H9 (cell line): ENCODE measurements around the gene DHODH. TPM values are rescaled to one million over a fixed set of nuclear protein-coding genes. Genes with fewer than 3 reads are reported as not detected.

Experiments
- DNase-seq: peaks from one replicate; pipeline ENCODE4 v3.0.0-alpha.2; 2017
- H2AFZ ChIP-seq: one replicate; pipeline ENCODE4 v1.6.1; 2013; ENCODE audit warnings: mild to moderate bottlenecking, low read length, control low read depth, moderate library complexity
- H2AK5ac ChIP-seq: 2 replicates; pipeline ENCODE4 v1.6.1; 2013; ENCODE audit warnings: low read length, control low read depth, mixed read lengths; ENCODE audit not compliant: insufficient read length
- H2BK120ac ChIP-seq: one replicate; pipeline ENCODE4 v1.6.1; 2013; ENCODE audit warnings: low read depth, mild to moderate bottlenecking, low read length, control low read depth, inconsistent platforms; ENCODE audit not compliant: poor library complexity, severe bottlenecking
- H2BK12ac ChIP-seq: 2 replicates; pipeline ENCODE4 v1.6.1; 2013; ENCODE audit warnings: low read length, control low read depth, mixed read lengths, low read depth; ENCODE audit not compliant: insufficient read length
- H2BK15ac ChIP-seq: 2 replicates; pipeline ENCODE4 v1.6.1; 2013; ENCODE audit warnings: low read depth, low read length, control low read depth
- H2BK20ac ChIP-seq: one replicate; pipeline ENCODE4 v1.6.1; 2013; ENCODE audit warnings: low read depth, mild to moderate bottlenecking, low read length, control low read depth, inconsistent platforms; ENCODE audit not compliant: poor library complexity, severe bottlenecking
- H2BK5ac ChIP-seq: 2 replicates; pipeline ENCODE4 v1.6.1; 2013; ENCODE audit warnings: low read length, control low read depth, mixed read lengths; ENCODE audit not compliant: insufficient read length
- H3K14ac ChIP-seq: 2 replicates; pipeline ENCODE4 v1.6.1; 2013; ENCODE audit warnings: low read length, control low read depth; ENCODE audit not compliant: insufficient read depth
- H3K18ac ChIP-seq: 2 replicates; pipeline ENCODE4 v1.6.1; 2013; ENCODE audit warnings: low read depth, mild to moderate bottlenecking, mixed read lengths, low read length, control low read depth; ENCODE audit not compliant: insufficient read length
- H3K23ac ChIP-seq: 2 replicates; pipeline ENCODE4 v1.6.1; 2013; ENCODE audit warnings: low read length, control low read depth, mixed read lengths, low read depth; ENCODE audit not compliant: insufficient read length
- H3K23me2 ChIP-seq: 2 replicates; pipeline ENCODE4 v1.6.1; 2013; ENCODE audit warnings: low read depth, mild to moderate bottlenecking, mixed read lengths, low read length, control low read depth; ENCODE audit not compliant: insufficient read length, poor library complexity, severe bottlenecking
- H3K27ac ChIP-seq: 2 replicates; pipeline ENCODE4 v1.5.1; 2013; ENCODE audit warnings: low read length, control low read depth, mixed read lengths, low read depth; ENCODE audit not compliant: insufficient read length
- H3K27me3 ChIP-seq: 2 replicates; pipeline ENCODE4 v1.6.1; 2013; ENCODE audit warnings: low read length, control low read depth, inconsistent platforms; ENCODE audit not compliant: insufficient read depth
- H3K4ac ChIP-seq: 2 replicates; pipeline ENCODE4 v1.6.1; 2013; ENCODE audit warnings: low read depth, mild to moderate bottlenecking, control low read depth, inconsistent platforms, low read length, moderate library complexity
- H3K4me1 ChIP-seq: 2 replicates; pipeline ENCODE4 v1.6.1; 2013; ENCODE audit warnings: low read length, control low read depth, inconsistent platforms; ENCODE audit not compliant: insufficient read depth
- H3K4me2 ChIP-seq: 2 replicates; pipeline ENCODE4 v1.6.1; 2013; ENCODE audit warnings: low read length, control low read depth, mixed read lengths; ENCODE audit not compliant: insufficient read length, insufficient read depth
- H3K56ac ChIP-seq: 2 replicates; pipeline ENCODE4 v1.6.1; 2013; ENCODE audit warnings: low read depth, mild to moderate bottlenecking, mixed read lengths, low read length, control low read depth; ENCODE audit not compliant: insufficient read length
- H3K79me1 ChIP-seq: 2 replicates; pipeline ENCODE4 v1.6.1; 2013; ENCODE audit warnings: low read depth, mild to moderate bottlenecking, moderate library complexity, low read length, control low read depth, inconsistent platforms; ENCODE audit not compliant: insufficient read depth, poor library complexity, severe bottlenecking
- H3K79me2 ChIP-seq: 2 replicates; pipeline ENCODE4 v1.6.1; 2013; ENCODE audit warnings: low read length, control low read depth, inconsistent platforms; ENCODE audit not compliant: insufficient read depth
- H3K9ac ChIP-seq: 2 replicates; pipeline ENCODE4 v1.6.1; 2013; ENCODE audit warnings: low read length, control low read depth, mixed read lengths; ENCODE audit not compliant: insufficient read length; ENCODE audit errors: extremely low read depth
- H3K9me3 ChIP-seq: one replicate; pipeline ENCODE4 v1.6.1; 2013; ENCODE audit warnings: low read depth, low read length, inconsistent platforms; ENCODE audit not compliant: control insufficient read depth
- H3T11ph ChIP-seq: one replicate; pipeline ENCODE4 v1.6.1; 2013; ENCODE audit warnings: mild to moderate bottlenecking, low read length, control low read depth, inconsistent platforms
- H4K20me1 ChIP-seq: one replicate; pipeline ENCODE4 v1.6.1; 2013; ENCODE audit not compliant: control insufficient read depth, insufficient read length, insufficient read depth
- H4K5ac ChIP-seq: 2 replicates; pipeline ENCODE4 v1.6.1; 2013; ENCODE audit warnings: low read depth, mild to moderate bottlenecking, mixed read lengths, low read length, control low read depth; ENCODE audit not compliant: insufficient read length
- H4K8ac ChIP-seq: replicated peaks from 2 replicates; pipeline ENCODE4 v1.6.1; 2013; ENCODE audit warnings: low read length, control low read depth, mixed read lengths, low read depth; ENCODE audit not compliant: insufficient read length
- H4K91ac ChIP-seq: 2 replicates; pipeline ENCODE4 v1.6.1; 2013; ENCODE audit warnings: low read depth, mild to moderate bottlenecking, moderate library complexity, mixed read lengths, low read length, control low read depth; ENCODE audit not compliant: insufficient read length
- H3K27ac Mint-ChIP-seq, 3 experiments: 2 replicates in 2 of 3; 3 replicates in 1 of 3; pipeline ENCODE4 v1.8.0; 2020 to 2021; ENCODE audit warnings: mixed read lengths in 3 of 3, mild to moderate bottlenecking in 1 of 3, moderate library complexity in 1 of 3
- H3K27me3 Mint-ChIP-seq: 2 replicates; pipeline ENCODE4 v1.8.0; 2021; ENCODE audit warnings: low read depth, mild to moderate bottlenecking, moderate library complexity, mixed read lengths
- H3K36me3 Mint-ChIP-seq, 3 experiments: 2 replicates in 2 of 3; 3 replicates in 1 of 3; pipeline ENCODE4 v1.8.0; 2020 to 2021; ENCODE audit warnings: low read depth in 3 of 3, mixed read lengths in 3 of 3; ENCODE audit not compliant: insufficient read depth in 1 of 3
- H3K4me1 Mint-ChIP-seq, 2 experiments: 2 replicates each; pipeline ENCODE4 v1.8.0; 2020; ENCODE audit warnings: mixed read lengths in 2 of 2
- H3K4me3 Mint-ChIP-seq, 2 experiments: 2 replicates in 1 of 2; 3 replicates in 1 of 2; pipeline ENCODE4 v1.8.0; 2020 to 2021; ENCODE audit warnings: mild to moderate bottlenecking in 2 of 2, mixed read lengths in 2 of 2, moderate library complexity in 1 of 2
- H3K9me3 Mint-ChIP-seq, 2 experiments: 2 replicates in 1 of 2; 3 replicates in 1 of 2; pipeline ENCODE4 v1.8.0; 2020; ENCODE audit warnings: mild to moderate bottlenecking in 2 of 2, mixed read lengths in 2 of 2, moderate library complexity in 1 of 2
- CTCF ChIP-seq: fragments of 200-600 bp; sonication (generic); conservative IDR thresholded peaks from 3 replicates; pipeline ENCODE4 v1.8.0; 2021; ENCODE audit warnings: antibody characterized with exemption, mild to moderate bottlenecking
- WGBS: extraction: QIAGEN DNeasy Blood & Tissue Kit; methylation state at CpG from one replicate; pipeline ENCODE4 v1.1.7; 2013; ENCODE audit warnings: missing lambda C conversion rate, low lambda C conversion rate, mixed read lengths; ENCODE audit not compliant: insufficient read length; ENCODE audit errors: extremely low coverage; 5-methylcytosine and 5-hydroxymethylcytosine counted together
- total RNA-seq: library from RNA; stranded (reverse); gene quantifications from 2 replicates; pipeline ENCODE4 v1.2.1, GENCODE V29; 2021

Gene DHODH
- total RNA-seq, 1 experiment from 2014 or later = 16.4 TPM

- H3K14ac ChIP-seq = no peak overlapping the region
- no peak overlapping the region for H3T11ph ChIP-seq
- no peaks in the 10 kb centered on the region for H3K79me1 ChIP-seq
- Mint-ChIP-seq H3K27ac (peak overlapping the region in 1 of 3 experiments; percentile 57; a peak in 1 of 7 replicates), H3K4me3 (no peak overlapping the region), H3K27me3 (no peaks in the 10 kb centered on the region), H3K4me1 (peaks cover 7 to 12% of the 10 kb centered on the region in 2 experiments), H3K36me3 (peaks cover 4 to 10% (median 9%) of the 10 kb centered on the region in 3 experiments; a peak in 5 of 7 replicates), H3K9me3 (no peaks in the 10 kb centered on the region)
- no peak overlapping the region for H3K4me2 ChIP-seq
- H3K27me3 ChIP-seq = no peaks in the 10 kb centered on the region
- H3K56ac ChIP-seq = no peak overlapping the region
- H2AK5ac ChIP-seq = no peak overlapping the region
- no peak for TF ChIP-seq CTCF
- H3K23ac ChIP-seq = no peak overlapping the region
- H4K20me1 ChIP-seq = no peaks in the 10 kb centered on the region
- no peak overlapping the region for H4K91ac ChIP-seq
- no peak overlapping the region for H2BK120ac ChIP-seq
- H3K18ac ChIP-seq = no peak overlapping the region
- no CpG with 5 or more reads among the region's 7 CpGs for WGBS
- no peak overlapping the region for H3K27ac ChIP-seq
- no peak overlapping the region for H4K5ac ChIP-seq
- no peak overlapping the region for H2BK5ac ChIP-seq
- H2BK20ac ChIP-seq = no peak overlapping the region
- DNase-seq = no peak
- H3K23me2 ChIP-seq = no peaks in the 10 kb centered on the region
- H2BK12ac ChIP-seq = no peak overlapping the region
- no peaks in the 10 kb centered on the region for H3K4me1 ChIP-seq
- H3K9me3 ChIP-seq = no peaks in the 10 kb centered on the region
- H3K79me2 ChIP-seq = no peaks in the 10 kb centered on the region
- no peak overlapping the region for H2AFZ ChIP-seq
- no peak overlapping the region for H3K4ac ChIP-seq
- H4K8ac ChIP-seq = no peak overlapping the region
- no peak overlapping the region for H2BK15ac ChIP-seq
- H3K9ac ChIP-seq = no peak overlapping the region
Measured at GRCh38 chr16:72029567-72030271, 21.2 kb downstream of the DHODH start.
